CD14-positive monocyte (primary cell): ENCODE results near the gene SGCD. TPM values are rescaled to one million over a fixed set of nuclear protein-coding genes. Genes with fewer than 3 reads are reported as not detected.

Experiments used
- DNase-seq, 3 donors: peaks; one replicate each; pipeline ENCODE4 v3.0.0-alpha.2; 2011 to 2022
- H2AFZ ChIP-seq: 2 replicates; pipeline ENCODE4 v1.6.0; 2012; ENCODE audit warnings: mild to moderate bottlenecking, low read depth, low read length, inconsistent platforms; ENCODE audit not compliant: insufficient read depth, poor library complexity, severe bottlenecking
- H3K27ac ChIP-seq, 2 donors: 1 replicate in 1 of 2; 2 replicates in 1 of 2; pipeline ENCODE4 v1.5.1; 2012 to 2013; ENCODE audit warnings: low read length in 2 of 2, control low read depth in 1 of 2, inconsistent platforms in 1 of 2, low read depth in 1 of 2, mild to moderate bottlenecking in 1 of 2
- H3K27me3 ChIP-seq, 2 donors: one replicate each; pipeline versions ENCODE4 v1.6.0 to v1.6.1; 2011 to 2013; ENCODE audit warnings: low read length in 2 of 2; ENCODE audit not compliant: control insufficient read depth in 2 of 2, insufficient read depth in 2 of 2
- H3K36me3 ChIP-seq, 2 donors: replicated peaks in 1 of 2; 1 replicate in 1 of 2; 2 replicates in 1 of 2; pipeline versions ENCODE4 v1.5.1 to v1.6.1; 2012 to 2013; ENCODE audit warnings: low read length in 2 of 2, control low read depth in 1 of 2, inconsistent platforms in 1 of 2, mild to moderate bottlenecking in 1 of 2; ENCODE audit not compliant: insufficient read depth in 2 of 2, control insufficient read depth in 1 of 2
- H3K4me1 ChIP-seq, 2 donors: 1 replicate in 1 of 2; 2 replicates in 1 of 2; pipeline versions ENCODE4 v1.5.1 to v1.6.1; 2012 to 2013; ENCODE audit warnings: low read length in 2 of 2, control low read depth in 1 of 2, inconsistent platforms in 1 of 2, mild to moderate bottlenecking in 1 of 2, moderate library complexity in 1 of 2; ENCODE audit not compliant: insufficient read depth in 2 of 2, control insufficient read depth in 1 of 2
- H3K4me2 ChIP-seq: replicated peaks from 2 replicates; pipeline ENCODE3; 2012; ENCODE audit warnings: low read length, moderate library complexity, mild to moderate bottlenecking; ENCODE audit not compliant: poor library complexity, severe bottlenecking; ENCODE audit errors: extremely low read depth
- H3K4me3 ChIP-seq, 3 experiments: fragments of 200-600 bp in 1 of 3; sonication (generic) in 1 of 3; replicated peaks in 1 of 3; 1 replicate in 2 of 3; 2 replicates in 1 of 3; pipeline ENCODE4 v1.5.1; 2011 to 2013; ENCODE audit warnings: low read length in 3 of 3, mild to moderate bottlenecking in 3 of 3, control low read depth in 2 of 3, low read depth in 2 of 3, inconsistent platforms in 1 of 3, moderate library complexity in 1 of 3
- H3K79me2 ChIP-seq: 2 replicates; pipeline ENCODE4 v1.6.0; 2012; ENCODE audit warnings: mild to moderate bottlenecking, control low read depth, inconsistent platforms, low read length, moderate library complexity; ENCODE audit not compliant: insufficient read depth
- H3K9ac ChIP-seq: 2 replicates; pipeline ENCODE4 v1.6.0; 2017; ENCODE audit warnings: low read length, mild to moderate bottlenecking; ENCODE audit not compliant: insufficient read depth, poor library complexity, severe bottlenecking
- H3K9me3 ChIP-seq, 2 donors: replicated peaks in 1 of 2; 1 replicate in 1 of 2; 2 replicates in 1 of 2; pipeline versions ENCODE4 v1.5.1 to v1.6.1; 2012 to 2013; ENCODE audit warnings: low read length in 2 of 2, control low read depth in 1 of 2; ENCODE audit not compliant: control insufficient read depth in 1 of 2, insufficient read depth in 1 of 2
- H4K20me1 ChIP-seq: 2 replicates; pipeline ENCODE4 v1.6.0; 2012; ENCODE audit warnings: mild to moderate bottlenecking, low read length, control low read depth, moderate library complexity; ENCODE audit not compliant: insufficient read depth
- H3K27ac Mint-ChIP-seq, 7 donors: one replicate each; pipeline ENCODE4 v1.8.0; 2020; ENCODE audit warnings: mild to moderate bottlenecking in 7 of 7, mixed read lengths in 7 of 7, moderate library complexity in 6 of 7, inconsistent platforms in 2 of 7
- H3K27me3 Mint-ChIP-seq, 3 donors: one replicate each; pipeline ENCODE4 v1.8.0; 2021 to 2022; ENCODE audit warnings: low read depth in 3 of 3, mild to moderate bottlenecking in 3 of 3, mixed read lengths in 3 of 3, moderate library complexity in 3 of 3, inconsistent platforms in 1 of 3
- H3K36me3 Mint-ChIP-seq, 2 donors: one replicate each; pipeline ENCODE4 v1.8.0; 2020; ENCODE audit warnings: mixed read lengths in 2 of 2, inconsistent platforms in 1 of 2, mild to moderate bottlenecking in 1 of 2
- H3K4me1 Mint-ChIP-seq: one replicate; pipeline ENCODE4 v1.8.0; 2020; ENCODE audit warnings: mild to moderate bottlenecking, mixed read lengths
- H3K4me3 Mint-ChIP-seq, 2 donors: one replicate each; pipeline ENCODE4 v1.8.0; 2020; ENCODE audit warnings: mild to moderate bottlenecking in 2 of 2, mixed read lengths in 2 of 2, moderate library complexity in 1 of 2
- H3K9me3 Mint-ChIP-seq, 7 donors: one replicate each; pipeline ENCODE4 v1.8.0; 2020 to 2022; ENCODE audit warnings: mixed read lengths in 7 of 7, mild to moderate bottlenecking in 6 of 7, moderate library complexity in 6 of 7, inconsistent platforms in 2 of 7
- CTCF ChIP-seq: fragments of 200-600 bp; IDR thresholded peaks from one replicate; pipeline ENCODE4 v1.8.0; 2022; ENCODE audit warnings: antibody characterized with exemption, mild to moderate bottlenecking
- WGBS: methylation state at CpG from one replicate; pipeline ENCODE4 v1.1.5; 2013; ENCODE audit warnings: missing lambda C conversion rate; ENCODE audit not compliant: insufficient coverage; 5-methylcytosine and 5-hydroxymethylcytosine counted together
- intact Hi-C, 2 donors: fragments of 100-400 bp; cut with micrococcal nuclease; formaldehyde crosslinking; loops; one replicate each; pipeline versions ENCODE4 v1.15.0 to v1.15.1; 2023
- polyA plus RNA-seq, 3 donors: library from polyadenylated mRNA; depleted of rRNA in 1 of 3; unstranded in 2 of 3; stranded (reverse) in 1 of 3; fragments of 300-500 nt in 2 of 3; fragments of >200 nt in 1 of 3; fragmentation: Illumina TruSeq in 2 of 3; gene quantifications; 1 replicate in 2 of 3; 2 replicates in 1 of 3; pipeline ENCODE4 v1.2.3, GENCODE V29; 2012 to 2021

The SGCD gene
- polyA plus RNA-seq, 3 donors, result not detected

DNA sequence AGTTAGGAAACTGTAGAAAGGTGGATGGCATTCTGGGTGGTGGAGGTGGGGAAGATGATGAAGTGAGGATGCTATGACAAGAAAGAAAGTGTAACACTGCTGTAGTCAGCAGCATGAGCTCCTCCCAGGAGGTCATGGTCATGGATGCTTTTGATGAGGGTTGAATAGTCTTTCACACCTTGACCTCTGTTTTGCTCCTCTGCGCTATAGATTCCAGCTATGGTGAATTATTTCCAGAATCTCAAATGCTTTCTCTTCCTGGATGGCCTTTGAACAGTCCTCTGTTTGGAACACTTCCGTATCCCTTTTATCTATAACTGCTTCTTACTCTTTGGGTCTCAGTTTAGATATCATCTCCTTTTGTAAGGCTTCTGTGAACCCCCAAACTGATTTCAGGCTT is 357.3 kb downstream of the SGCD start:
- no peak overlapping the region for H3K4me3 Mint-ChIP-seq
- no peaks in the 10 kb centered on the region for H3K4me1 ChIP-seq
- H3K4me1 Mint-ChIP-seq, result no peaks in the 10 kb centered on the region
- no peaks in the 10 kb centered on the region for H3K9me3 ChIP-seq
- intact Hi-C loops, result no loop called here
- H3K27ac Mint-ChIP-seq, result no peak overlapping the region
- WGBS, result 71% methylated on average over 1 of the region's 2 CpGs
- no peak overlapping the region for H2AFZ ChIP-seq
- no peaks in the 10 kb centered on the region for H3K79me2 ChIP-seq
- no peak overlapping the region for H3K4me3 ChIP-seq
- no peak overlapping the region for H3K4me2 ChIP-seq
- no peaks in the 10 kb centered on the region for H3K27me3 ChIP-seq
- H3K27ac ChIP-seq, result no peak overlapping the region
- no peaks in the 10 kb centered on the region for H3K36me3 ChIP-seq
- DNase-seq, result no peak
- no peak overlapping the region for H3K9ac ChIP-seq
- TF ChIP-seq CTCF, result no peak
- no peaks in the 10 kb centered on the region for H3K36me3 Mint-ChIP-seq
- H3K9me3 Mint-ChIP-seq, result peaks cover 0 to 6% (median 0%) of the 10 kb centered on the region in 7 donors
- peaks cover 0 to 2% (median 1%) of the 10 kb centered on the region in 3 donors for H3K27me3 Mint-ChIP-seq
- H4K20me1 ChIP-seq, result no peaks in the 10 kb centered on the region

DNA sequence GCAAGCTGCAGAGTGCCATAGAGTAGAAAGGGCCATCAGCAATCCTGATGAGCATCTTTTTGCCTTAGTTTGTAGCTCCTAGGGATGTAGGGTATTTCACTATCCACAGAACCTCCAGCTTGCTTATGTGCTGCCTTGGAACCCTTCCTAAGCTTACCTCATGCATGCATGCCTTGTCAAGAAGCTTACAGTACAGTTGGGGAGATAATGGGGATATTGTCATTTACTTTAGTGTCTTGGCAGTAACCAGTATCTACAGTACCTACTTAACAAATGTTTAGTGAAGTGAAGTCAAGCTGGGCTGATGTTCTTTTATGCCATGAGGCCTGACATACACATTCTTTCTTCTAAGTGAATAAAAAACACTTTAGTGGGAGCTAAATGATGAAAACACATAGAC is 358.5 kb downstream of the SGCD start:
- Mint-ChIP-seq H3K4me3 (no peak overlapping the region), H3K27me3 (peaks cover 0 to 2% (median 1%) of the 10 kb centered on the region in 3 donors), H3K36me3 (no peaks in the 10 kb centered on the region), H3K27ac (no peak overlapping the region), H3K9me3 (peaks cover 0 to 6% (median 0%) of the 10 kb centered on the region in 7 donors), H3K4me1 (no peaks in the 10 kb centered on the region)
- Histone ChIP-seq H3K9ac (no peak overlapping the region), H4K20me1 (no peaks in the 10 kb centered on the region), H3K79me2 (no peaks in the 10 kb centered on the region), H2AFZ (no peak overlapping the region), H3K4me2 (no peak overlapping the region), H3K4me3 (no peak overlapping the region), H3K9me3 (no peaks in the 10 kb centered on the region), H3K27me3 (no peaks in the 10 kb centered on the region), H3K27ac (no peak overlapping the region), H3K36me3 (no peaks in the 10 kb centered on the region), H3K4me1 (no peaks in the 10 kb centered on the region)
- intact Hi-C loops, result no loop called here
- no peak for TF ChIP-seq CTCF
- no peak for DNase-seq
